HEK293 (cell line): ENCODE measurements around the gene SLFN5.

Experiments used
- CTCF ChIA-PET: fragments of 350-600 bp; formaldehyde crosslinking; extraction: SDS; loops from one replicate; lab custom pipeline; 2021; ENCODE audit warnings: antibody characterized with exemption; lab: Yijun Ruan, JAX
- POLR2A ChIA-PET: fragments of 300-600 bp; formaldehyde crosslinking; extraction: SDS; loops from one replicate; lab custom pipeline; 2020; ENCODE audit warnings: antibody characterized with exemption, inconsistent platforms; lab: Yijun Ruan, JAX
- H3K27ac ChIP-seq: fragments of 200-500 bp; sonication (Bioruptor generic); 2 replicates; pipeline ENCODE4 v1.5.1; 2014; ENCODE audit warnings: low read depth, low read length, control low read depth, inconsistent platforms; ENCODE audit errors: extremely low read depth
- H3K36me3 ChIP-seq, 2 experiments: fragments of 200-500 bp in 1 of 2; sonication (Bioruptor generic) in 1 of 2; 1 replicate in 1 of 2; 2 replicates in 1 of 2; pipeline ENCODE4 v1.5.1; 2014 to 2017; ENCODE audit warnings: inconsistent platforms in 2 of 2, low read length in 2 of 2; ENCODE audit not compliant: control insufficient read depth in 2 of 2, insufficient read depth in 1 of 2
- H3K4me1 ChIP-seq: fragments of 200-500 bp; sonication (Bioruptor generic); 2 replicates; pipeline ENCODE4 v1.5.1; 2014; ENCODE audit warnings: mild to moderate bottlenecking, low read length, inconsistent platforms; ENCODE audit not compliant: control insufficient read depth, insufficient read depth
- H3K4me3 ChIP-seq: 2 replicates; pipeline ENCODE4 v1.5.1; 2011; ENCODE audit warnings: low read depth, mild to moderate bottlenecking, control low read depth, low read length, moderate library complexity
- H3K9me3 ChIP-seq: fragments of 200-500 bp; sonication (Bioruptor generic); 2 replicates; pipeline ENCODE4 v1.5.1; 2014; ENCODE audit warnings: low read depth, low read length, inconsistent platforms; ENCODE audit not compliant: control insufficient read depth, insufficient read depth
- ATF2 ChIP-seq: fragments of 450-650 bp; formaldehyde crosslinking; IDR thresholded peaks from 2 replicates; pipeline ENCODE4 v1.5.1; 2016; ENCODE audit warnings: missing biosample characterization, missing genetic modification characterization, low read depth
- GLIS1 ChIP-seq: fragments of 450-650 bp; formaldehyde crosslinking; IDR thresholded peaks from 2 replicates; pipeline ENCODE4 v1.5.1; 2016; ENCODE audit warnings: missing biosample characterization, missing genetic modification characterization
- INSM2 ChIP-seq: fragments of 450-650 bp; formaldehyde crosslinking; IDR thresholded peaks from 2 replicates; pipeline ENCODE4 v1.5.1; 2016; ENCODE audit warnings: missing biosample characterization, missing genetic modification characterization
- MEIS1 ChIP-seq: sonication (generic); formaldehyde crosslinking; IDR thresholded peaks from 2 replicates; pipeline ENCODE4 v1.8.1; 2022; ENCODE audit warnings: missing genetic modification reagents, mild to moderate bottlenecking, borderline replicate concordance
- SCRT1 ChIP-seq: fragments of 450-650 bp; formaldehyde crosslinking; IDR thresholded peaks from 2 replicates; pipeline ENCODE4 v1.5.1; 2016; ENCODE audit warnings: missing biosample characterization, missing genetic modification characterization, borderline replicate concordance
- TCF7L2 ChIP-seq: IDR thresholded peaks from 2 replicates; pipeline ENCODE4 v1.6.1; 2011; ENCODE audit warnings: low read depth, mild to moderate bottlenecking, inconsistent platforms, low read length, moderate library complexity, borderline replicate concordance
- TRIM28 ChIP-seq: IDR thresholded peaks from 2 replicates; pipeline ENCODE4 v1.6.1; 2011; ENCODE audit warnings: low read length, control low read depth, borderline replicate concordance
- ZBTB17 ChIP-seq: fragments of 450-650 bp; formaldehyde crosslinking; IDR thresholded peaks from 2 replicates; pipeline ENCODE4 v1.5.1; 2016; ENCODE audit warnings: missing biosample characterization, missing genetic modification characterization
- ZBTB48 ChIP-seq: fragments of 450-650 bp; formaldehyde crosslinking; IDR thresholded peaks from 2 replicates; pipeline ENCODE4 v1.5.1; 2016; ENCODE audit warnings: missing biosample characterization, missing genetic modification characterization
- ZFHX2 ChIP-seq: fragments of 450-650 bp; formaldehyde crosslinking; conservative IDR thresholded peaks from 2 replicates; pipeline ENCODE4 v1.5.1; 2016; ENCODE audit warnings: missing biosample characterization, missing genetic modification characterization
- ZNF175 ChIP-seq: fragments of 450-650 bp; formaldehyde crosslinking; IDR thresholded peaks from 2 replicates; pipeline ENCODE4 v1.5.1; 2016; ENCODE audit warnings: missing biosample characterization, missing genetic modification characterization
- ZNF24 ChIP-seq: fragments of 450-650 bp; formaldehyde crosslinking; IDR thresholded peaks from 2 replicates; pipeline ENCODE4 v1.5.1; 2016; ENCODE audit warnings: missing biosample characterization, missing genetic modification characterization
- ZNF274 ChIP-seq, 2 experiments: fragments of 200-500 bp in 1 of 2; fragments of 450-650 bp in 1 of 2; sonication (Bioruptor generic) in 1 of 2; formaldehyde crosslinking in 1 of 2; IDR thresholded peaks; 2 replicates each; pipeline versions ENCODE4 v1.5.1 to v1.6.1; 2014 to 2016; ENCODE audit warnings: borderline replicate concordance in 1 of 2, inconsistent platforms in 1 of 2, low read length in 1 of 2, missing biosample characterization in 1 of 2, missing genetic modification characterization in 1 of 2
- ZNF561 ChIP-seq: fragments of 450-650 bp; IDR thresholded peaks from 2 replicates; pipeline ENCODE4 v1.5.1; 2018; ENCODE audit warnings: missing biosample characterization, missing genetic modification characterization, borderline replicate concordance
- ZNF660 ChIP-seq: fragments of 450-650 bp; IDR thresholded peaks from 2 replicates; pipeline ENCODE4 v1.5.1; 2018; ENCODE audit warnings: missing biosample characterization, mild to moderate bottlenecking, missing genetic modification characterization
- ZNF843 ChIP-seq: fragments of 450-650 bp; formaldehyde crosslinking; IDR thresholded peaks from 2 replicates; pipeline ENCODE4 v1.5.1; 2016; ENCODE audit warnings: missing biosample characterization, missing genetic modification characterization
- TF ChIP-seq, protein P1 (sequence below): sonication (generic); formaldehyde crosslinking; IDR thresholded peaks from 2 replicates; pipeline ENCODE4 v1.8.1; 2022; ENCODE audit warnings: mild to moderate bottlenecking, moderate library complexity, missing genetic modification reagents
- TF ChIP-seq, protein P2 (sequence below): fragments of 450-650 bp; formaldehyde crosslinking; IDR thresholded peaks from 2 replicates; pipeline ENCODE4 v1.5.1; 2017; ENCODE audit warnings: missing biosample characterization, missing genetic modification characterization
- TF ChIP-seq, protein P3 (sequence below): fragments of 450-650 bp; formaldehyde crosslinking; IDR thresholded peaks from 2 replicates; pipeline ENCODE4 v1.5.1; 2016; ENCODE audit warnings: missing biosample characterization, missing genetic modification characterization

Gene SLFN5

GRCh38 chr17:35293151-35293847 is 50.4 kb downstream of the SLFN5 start (continued):
- no peak for TF ChIP-seq ZNF660 (tag by site-specific recombination)
- TF ChIP-seq, all 188 proteins: peak for 0

DNA sequence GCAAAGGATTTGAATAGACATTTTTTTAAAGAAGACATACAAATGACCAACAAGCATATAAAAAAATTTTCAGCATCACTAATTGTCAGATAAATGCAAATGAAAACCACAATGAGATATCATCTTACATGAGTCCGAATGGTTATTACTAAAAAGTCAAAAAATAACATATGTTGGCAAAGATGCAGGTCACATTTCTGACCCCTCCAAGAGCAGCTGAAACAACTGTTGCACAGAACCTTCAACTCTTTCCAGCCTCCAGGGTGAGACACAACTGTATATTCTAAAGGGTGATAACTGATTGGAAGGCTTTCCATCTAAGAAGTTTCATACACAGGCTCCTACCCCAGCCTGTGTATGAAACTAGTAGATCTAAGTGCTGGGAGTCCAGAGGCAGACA is 51.9 kb downstream of the SLFN5 start:
- ChIA-PET POLR2A (no interaction called here), CTCF (no interaction called here)
- peaks cover 3% of the 10 kb centered on the region; the same call in 1 of the 2 replicates for H3K9me3 ChIP-seq
- H3K4me1 ChIP-seq = no peaks in the 10 kb centered on the region
- H3K27ac ChIP-seq = no peak overlapping the region
- TF ChIP-seq TRIM28 = no peak
- H3K4me3 ChIP-seq = no peak overlapping the region
- H3K36me3 ChIP-seq = no peaks in the 10 kb centered on the region

- H3K27ac ChIP-seq = no peak overlapping the region
- CTCF ChIA-PET = interaction anchor here (0.7 to 1.0 kb wide), 2 partner anchors 12 to 816 kb away, joined by 3 read pairs; no protein-coding TSS in a partner anchor
- POLR2A ChIA-PET = no interaction called here
Measured at GRCh38 chr17:35295686-35296085, 52.8 kb downstream of the SLFN5 start.

GRCh38 chr17:35297666-35298065 is 54.8 kb downstream of the SLFN5 start:
- H3K36me3 ChIP-seq = no peaks in the 10 kb centered on the region
- no peak overlapping the region for H3K27ac ChIP-seq
- ChIA-PET CTCF (interaction anchor here (0.5 to 1.8 kb wide), 3 partner anchors 15 to 240 kb away, joined by 3 to 5 read pairs (median 3); partner anchors contain the start of gene SLFN12L), POLR2A (no interaction called here)
- peaks cover 3% of the 10 kb centered on the region; the same call in 1 of the 2 replicates for H3K9me3 ChIP-seq
- H3K4me3 ChIP-seq = no peak overlapping the region
- no peaks in the 10 kb centered on the region for H3K4me1 ChIP-seq
- TF ChIP-seq, protein P1, sequence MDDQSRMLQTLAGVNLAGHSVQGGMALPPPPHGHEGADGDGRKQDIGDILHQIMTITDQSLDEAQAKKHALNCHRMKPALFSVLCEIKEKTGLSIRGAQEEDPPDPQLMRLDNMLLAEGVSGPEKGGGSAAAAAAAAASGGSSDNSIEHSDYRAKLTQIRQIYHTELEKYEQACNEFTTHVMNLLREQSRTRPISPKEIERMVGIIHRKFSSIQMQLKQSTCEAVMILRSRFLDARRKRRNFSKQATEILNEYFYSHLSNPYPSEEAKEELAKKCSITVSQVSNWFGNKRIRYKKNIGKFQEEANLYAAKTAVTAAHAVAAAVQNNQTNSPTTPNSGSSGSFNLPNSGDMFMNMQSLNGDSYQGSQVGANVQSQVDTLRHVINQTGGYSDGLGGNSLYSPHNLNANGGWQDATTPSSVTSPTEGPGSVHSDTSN (CRISPR knock-in tag) = no peak
- no peak for TF ChIP-seq GLIS1 (tag by site-specific recombination)
- TF ChIP-seq ZNF843 (tag by site-specific recombination) = no peak
- TF ChIP-seq ZBTB48 (tag by site-specific recombination) = no peak
- TF ChIP-seq INSM2 (tag by site-specific recombination) = no peak
- TF ChIP-seq TCF7L2 = no peak
- TF ChIP-seq, protein P2, sequence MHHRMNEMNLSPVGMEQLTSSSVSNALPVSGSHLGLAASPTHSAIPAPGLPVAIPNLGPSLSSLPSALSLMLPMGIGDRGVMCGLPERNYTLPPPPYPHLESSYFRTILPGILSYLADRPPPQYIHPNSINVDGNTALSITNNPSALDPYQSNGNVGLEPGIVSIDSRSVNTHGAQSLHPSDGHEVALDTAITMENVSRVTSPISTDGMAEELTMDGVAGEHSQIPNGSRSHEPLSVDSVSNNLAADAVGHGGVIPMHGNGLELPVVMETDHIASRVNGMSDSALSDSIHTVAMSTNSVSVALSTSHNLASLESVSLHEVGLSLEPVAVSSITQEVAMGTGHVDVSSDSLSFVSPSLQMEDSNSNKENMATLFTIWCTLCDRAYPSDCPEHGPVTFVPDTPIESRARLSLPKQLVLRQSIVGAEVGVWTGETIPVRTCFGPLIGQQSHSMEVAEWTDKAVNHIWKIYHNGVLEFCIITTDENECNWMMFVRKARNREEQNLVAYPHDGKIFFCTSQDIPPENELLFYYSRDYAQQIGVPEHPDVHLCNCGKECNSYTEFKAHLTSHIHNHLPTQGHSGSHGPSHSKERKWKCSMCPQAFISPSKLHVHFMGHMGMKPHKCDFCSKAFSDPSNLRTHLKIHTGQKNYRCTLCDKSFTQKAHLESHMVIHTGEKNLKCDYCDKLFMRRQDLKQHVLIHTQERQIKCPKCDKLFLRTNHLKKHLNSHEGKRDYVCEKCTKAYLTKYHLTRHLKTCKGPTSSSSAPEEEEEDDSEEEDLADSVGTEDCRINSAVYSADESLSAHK (tag by site-specific recombination) = no peak
- TF ChIP-seq ZNF175 (tag by site-specific recombination) = no peak
- TF ChIP-seq ZBTB17 (tag by site-specific recombination) = no peak
- TF ChIP-seq ZNF561 (tag by site-specific recombination) = no peak

More at GRCh38 chr17:35295686-35296085, 52.8 kb downstream of the SLFN5 start:
- Histone ChIP-seq H3K4me1 (no peaks in the 10 kb centered on the region), H3K4me3 (no peak overlapping the region), H3K9me3 (peaks cover 3% of the 10 kb centered on the region; the same call in 1 of the 2 replicates), H3K36me3 (no peaks in the 10 kb centered on the region)
- TF ChIP-seq, protein P3, sequence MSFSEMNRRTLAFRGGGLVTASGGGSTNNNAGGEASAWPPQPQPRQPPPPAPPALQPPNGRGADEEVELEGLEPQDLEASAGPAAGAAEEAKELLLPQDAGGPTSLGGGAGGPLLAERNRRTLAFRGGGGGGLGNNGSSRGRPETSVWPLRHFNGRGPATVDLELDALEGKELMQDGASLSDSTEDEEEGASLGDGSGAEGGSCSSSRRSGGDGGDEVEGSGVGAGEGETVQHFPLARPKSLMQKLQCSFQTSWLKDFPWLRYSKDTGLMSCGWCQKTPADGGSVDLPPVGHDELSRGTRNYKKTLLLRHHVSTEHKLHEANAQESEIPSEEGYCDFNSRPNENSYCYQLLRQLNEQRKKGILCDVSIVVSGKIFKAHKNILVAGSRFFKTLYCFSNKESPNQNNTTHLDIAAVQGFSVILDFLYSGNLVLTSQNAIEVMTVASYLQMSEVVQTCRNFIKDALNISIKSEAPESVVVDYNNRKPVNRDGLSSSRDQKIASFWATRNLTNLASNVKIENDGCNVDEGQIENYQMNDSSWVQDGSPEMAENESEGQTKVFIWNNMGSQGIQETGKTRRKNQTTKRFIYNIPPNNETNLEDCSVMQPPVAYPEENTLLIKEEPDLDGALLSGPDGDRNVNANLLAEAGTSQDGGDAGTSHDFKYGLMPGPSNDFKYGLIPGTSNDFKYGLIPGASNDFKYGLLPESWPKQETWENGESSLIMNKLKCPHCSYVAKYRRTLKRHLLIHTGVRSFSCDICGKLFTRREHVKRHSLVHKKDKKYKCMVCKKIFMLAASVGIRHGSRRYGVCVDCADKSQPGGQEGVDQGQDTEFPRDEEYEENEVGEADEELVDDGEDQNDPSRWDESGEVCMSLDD (tag by site-specific recombination) = no peak
- TF ChIP-seq ZFHX2 (tag by site-specific recombination) = no peak
- TF ChIP-seq ZNF24 = no peak
- no peak for TF ChIP-seq MEIS1
- TF ChIP-seq SCRT1 (tag by site-specific recombination) = no peak
- no peak for TF ChIP-seq ATF2 (tag by site-specific recombination)
- no peak for TF ChIP-seq ZNF274 (IDR thresholded peaks at IDR 0.05; ENCODE audit: low read length)
- no peak for TF ChIP-seq ZNF274 (tag by site-specific recombination; IDR thresholded peaks at IDR 0.05; ENCODE audit: borderline replicate concordance)
- no peak for TF ChIP-seq GLIS1 (tag by site-specific recombination)
